Left lung (tissue), 10 donors: ENCODE results near the gene ST6GAL1. TPM values are rescaled to one million over a fixed set of nuclear protein-coding genes. Genes with fewer than 3 reads are reported as not detected.
"Not testable (repeated sequence)": the region's sequence is repeated elsewhere in the genome, so short reads cannot be mapped to it uniquely, and the experiment has no call there.

Experiments
- ATAC-seq: fragments of 200-7000 bp; cut with Tn5 transposase; one replicate; pipeline ENCODE4 v1.9.1; 2020; ENCODE audit warnings: moderate library complexity
- DNase-seq, 4 donors: peaks; one replicate each; pipeline ENCODE4 v3.0.0-alpha.2; 2013 to 2020
- H3K27ac ChIP-seq, 2 donors: fragments of 200-600 bp; sonication (generic) in 1 of 2; one replicate each; pipeline versions ENCODE4 v1.5.0 to v1.8.0; 2020 to 2021
- H3K27me3 ChIP-seq, 2 donors: fragments of 200-600 bp; sonication (generic) in 1 of 2; one replicate each; pipeline versions ENCODE4 v1.5.0 to v1.8.0; 2020 to 2021
- H3K36me3 ChIP-seq, 2 donors: fragments of 200-600 bp; sonication (generic) in 1 of 2; one replicate each; pipeline versions ENCODE4 v1.5.0 to v1.8.0; 2020 to 2021
- H3K4me1 ChIP-seq, 2 donors: fragments of 200-600 bp; one replicate each; pipeline ENCODE4 v1.8.0; 2021
- H3K4me3 ChIP-seq, 2 donors: fragments of 200-600 bp; sonication (generic) in 1 of 2; one replicate each; pipeline versions ENCODE4 v1.5.0 to v1.8.0; 2020 to 2021; ENCODE audit warnings: mild to moderate bottlenecking in 1 of 2
- H3K9me3 ChIP-seq, 2 donors: fragments of 200-600 bp; sonication (generic) in 1 of 2; one replicate each; pipeline versions ENCODE4 v1.5.0 to v1.8.0; 2020 to 2021
- CTCF ChIP-seq, 2 donors: fragments of 200-600 bp; sonication (generic) in 1 of 2; IDR thresholded peaks; one replicate each; pipeline versions ENCODE4 v1.5.0 to v1.8.0; 2021; ENCODE audit warnings: antibody characterized with exemption in 2 of 2
- intact Hi-C, 2 donors: fragments of 100-400 bp; cut with DNase I; formaldehyde crosslinking; loops; one replicate each; pipeline versions ENCODE4 v1.11.2 to v1.14.2; 2022
- polyA plus RNA-seq, 6 donors: library from polyadenylated mRNA; unstranded; fragments of 120-200 nt; gene quantifications; one replicate each; pipeline ENCODE4 v1.2.1, GENCODE V29; 2013; ENCODE audit not compliant: insufficient read length in 6 of 6
- total RNA-seq, 2 donors: library from RNA; stranded (reverse); fragmentation: NEBNext Ultra II Directional; extraction: Animal tissue kit (Norgen Biotek cat#: 25700); gene quantifications; one replicate each; pipeline ENCODE4 v1.2.1, GENCODE V29; 2021
- donor health status: DM: no; HTN: yes; CAD: no.
- donor health status: DM: no; HTN: no; CAD: no.

ST6GAL1 gene
- total and polyA plus RNA-seq, 8 donors, result 45.5 to 132 (median 56.2) TPM

GRCh38 chr3:186886202-186886981, 43.9 kb upstream of the ST6GAL1 start:
- H3K9me3 ChIP-seq, result no peaks in the 10 kb centered on the region
- H3K36me3 ChIP-seq, result no peaks in the 10 kb centered on the region
- H3K27me3 ChIP-seq, result no peaks in the 10 kb centered on the region
- DNase-seq (no peak), ATAC-seq (no peak)
- TF ChIP-seq CTCF (IDR thresholded peaks at IDR 0.05), result no peak
- intact Hi-C loops, result no loop called here
- no peak overlapping the region for H3K27ac ChIP-seq
- H3K4me1 ChIP-seq, result no peaks in the 10 kb centered on the region
- H3K4me3 ChIP-seq, result no peak overlapping the region

- H3K27me3 ChIP-seq, ATAC-seq, H3K36me3 ChIP-seq, H3K9me3 ChIP-seq, DNase-seq, intact Hi-C loops, H3K27ac ChIP-seq, H3K4me3 ChIP-seq, H3K4me1 ChIP-seq: not testable (repeated sequence)
These were observed 42.8 kb upstream of the ST6GAL1 start for GRCh38 chr3:186887507-186887938.

DNA sequence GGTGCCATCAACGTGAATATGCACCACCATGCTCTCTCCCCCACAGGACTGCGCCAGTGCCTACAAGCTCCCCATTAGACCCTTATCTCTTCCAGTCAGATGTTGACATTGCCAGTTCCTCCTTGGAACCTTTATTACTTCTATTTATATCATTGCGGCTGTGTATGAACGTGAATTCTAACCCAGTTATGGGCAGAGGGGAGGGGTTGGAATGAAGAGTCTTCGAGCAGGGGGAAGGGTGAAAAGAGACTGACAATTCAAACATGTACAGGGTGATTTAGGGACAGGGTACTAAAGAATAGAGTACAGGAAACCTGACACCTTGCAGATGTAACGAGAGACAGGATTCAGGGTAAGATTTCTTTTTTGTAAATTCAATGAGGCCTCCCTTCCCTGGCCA, 41.8 kb upstream of the ST6GAL1 start:
- Histone ChIP-seq H3K4me3 (no peak overlapping the region), H3K4me1 (no peaks in the 10 kb centered on the region), H3K27ac (no peak overlapping the region), H3K9me3 (no peaks in the 10 kb centered on the region), H3K36me3 (no peaks in the 10 kb centered on the region), H3K27me3 (no peaks in the 10 kb centered on the region)
- intact Hi-C loops, result no loop called here
- no peak for TF ChIP-seq CTCF (IDR thresholded peaks at IDR 0.05)
- DNase-seq (no peak), ATAC-seq (no peak)

GRCh38 chr3:186889698-186890097, 40.6 kb upstream of the ST6GAL1 start:
- H3K4me3 ChIP-seq, H3K4me1 ChIP-seq, DNase-seq, H3K27ac ChIP-seq, H3K27me3 ChIP-seq, intact Hi-C loops, ATAC-seq, H3K9me3 ChIP-seq, H3K36me3 ChIP-seq: not testable (repeated sequence)

GRCh38 chr3:186890911-186891310, 39.4 kb upstream of the ST6GAL1 start:
- Histone ChIP-seq H3K27me3 (no peaks in the 10 kb centered on the region), H3K4me3 (no peak overlapping the region), H3K27ac (no peak overlapping the region), H3K9me3 (no peaks in the 10 kb centered on the region), H3K4me1 (no peaks in the 10 kb centered on the region), H3K36me3 (no peaks in the 10 kb centered on the region)
- no peak for TF ChIP-seq CTCF (IDR thresholded peaks at IDR 0.05)
- DNase-seq (peak in 1 of 4 donors; percentile 35), ATAC-seq (peak; percentile 73)
- intact Hi-C loops, result no loop called here

GRCh38 chr3:186893071-186893470, 37.3 kb upstream of the ST6GAL1 start:
- H3K9me3 ChIP-seq, intact Hi-C loops, ATAC-seq, H3K36me3 ChIP-seq, H3K4me1 ChIP-seq, DNase-seq, H3K4me3 ChIP-seq, H3K27me3 ChIP-seq, H3K27ac ChIP-seq: not testable (repeated sequence)

GRCh38 chr3:186895406-186895805, 34.9 kb upstream of the ST6GAL1 start:
- H3K4me3 ChIP-seq, result no peak overlapping the region
- ATAC-seq (no peak), DNase-seq (no peak)

More at GRCh38 chr3:186895406-186895805, 34.9 kb upstream of the ST6GAL1 start:
- intact Hi-C loops, result no loop called here
- Histone ChIP-seq H3K27ac (no peak overlapping the region), H3K9me3 (no peaks in the 10 kb centered on the region), H3K36me3 (no peaks in the 10 kb centered on the region), H3K4me1 (no peaks in the 10 kb centered on the region), H3K27me3 (no peaks in the 10 kb centered on the region)
- no peak for TF ChIP-seq CTCF (IDR thresholded peaks at IDR 0.05)
